NCI-H2196 treated with DMSO at 0.1 percent for 48 hours (cell line): ENCODE data around the gene HHIP.
"Not testable (repeated sequence)": the region's sequence is repeated elsewhere in the genome, so short reads cannot be mapped to it uniquely, and the experiment has no call there.

Experiments
- DNase-seq: peaks from one replicate; lab custom pipeline; 2025; ENCODE audit not compliant: unreplicated experiment; lab: John Stamatoyannopoulos, UW

Gene HHIP

GRCh38 chr4:144739511-144740033 lies 93.6 kb downstream of the HHIP start:
- DNase-seq: no peak

GRCh38 chr4:144740316-144740715 lies 94.4 kb downstream of the HHIP start:
- no peak for DNase-seq

GRCh38 chr4:144748814-144749555 lies 103.0 kb downstream of the HHIP start:
- DNase-seq: no peak

- no peak for DNase-seq
Measured at GRCh38 chr4:144750348-144750747, 104.4 kb downstream of the HHIP start.

GRCh38 chr4:144754562-144755410 lies 108.8 kb downstream of the HHIP start:
- no peak for DNase-seq

- DNase-seq: no peak
Measured at GRCh38 chr4:144757969-144758368, 112.0 kb downstream of the HHIP start.

GRCh38 chr4:144768809-144769208 lies 122.9 kb downstream of the HHIP start:
- not testable (repeated sequence) for DNase-seq

- DNase-seq: no peak
Measured at GRCh38 chr4:144778364-144778763, 132.4 kb downstream of the HHIP start.

GRCh38 chr4:144782345-144782744 lies 136.4 kb downstream of the HHIP start:
- DNase-seq: no peak

- DNase-seq: no peak
Measured at GRCh38 chr4:144785961-144786360, 140.0 kb downstream of the HHIP start.

- no peak for DNase-seq
Measured at GRCh38 chr4:144787365-144788258, 141.7 kb downstream of the HHIP start.

- DNase-seq: no peak
Measured at GRCh38 chr4:144788469-144788868, 142.5 kb downstream of the HHIP start.

- DNase-seq: not testable (repeated sequence)
Measured at GRCh38 chr4:144791933-144792332, 146.0 kb downstream of the HHIP start.
